CD4-positive, CD25-positive, alpha-beta regulatory T cell (primary cell): ENCODE data around the gene NSD1. TPM values are rescaled to one million over a fixed set of nuclear protein-coding genes. Genes with fewer than 3 reads are reported as not detected.

ENCODE experiments used
- ATAC-seq, 2 donors: fragments of 150-1000 bp; cut with Tn5 transposase; one replicate each; pipeline ENCODE4 v1.10.0; 2021; ENCODE audit warnings: low read depth in 2 of 2, moderate number of reproducible peaks in 2 of 2, moderate library complexity in 1 of 2
- DNase-seq, 3 donors: peaks; one replicate each; pipeline versions ENCODE4 v3.0.0 to v3.0.0-alpha.2; 2012 to 2022; ENCODE audit warnings: mixed read lengths in 1 of 3
- H3K27ac ChIP-seq: one replicate; pipeline ENCODE4 v1.7.0; 2013; ENCODE audit warnings: mild to moderate bottlenecking, low read length; ENCODE audit not compliant: insufficient read depth, poor library complexity, severe bottlenecking
- H3K27me3 ChIP-seq: one replicate; pipeline ENCODE4 v1.7.0; 2013; ENCODE audit warnings: low read length; ENCODE audit not compliant: control insufficient read depth, insufficient read depth
- H3K36me3 ChIP-seq: one replicate; pipeline ENCODE4 v1.7.0; 2013; ENCODE audit warnings: mild to moderate bottlenecking, low read length, moderate library complexity; ENCODE audit not compliant: control insufficient read depth, insufficient read depth
- H3K4me1 ChIP-seq: 2 replicates; pipeline ENCODE4 v1.7.0; 2013; ENCODE audit warnings: mild to moderate bottlenecking, low read length; ENCODE audit not compliant: insufficient read depth, control insufficient read depth, poor library complexity, severe bottlenecking
- H3K4me3 ChIP-seq: one replicate; pipeline ENCODE4 v1.7.0; 2013; ENCODE audit warnings: low read depth, mild to moderate bottlenecking, low read length, moderate library complexity
- H3K9me3 ChIP-seq, 2 experiments: 1 replicate in 1 of 2; 2 replicates in 1 of 2; pipeline ENCODE4 v1.7.0; 2013; ENCODE audit warnings: low read length in 2 of 2, mild to moderate bottlenecking in 1 of 2, moderate library complexity in 1 of 2; ENCODE audit not compliant: control insufficient read depth in 2 of 2
- H3K27ac Mint-ChIP-seq, 3 donors: one replicate each; pipeline ENCODE4 v1.8.0; 2020 to 2022; ENCODE audit warnings: mild to moderate bottlenecking in 3 of 3, mixed read lengths in 3 of 3, moderate library complexity in 2 of 3
- H3K27me3 Mint-ChIP-seq: one replicate; pipeline ENCODE4 v1.8.0; 2022; ENCODE audit warnings: mild to moderate bottlenecking, mixed read lengths
- H3K36me3 Mint-ChIP-seq: one replicate; pipeline ENCODE4 v1.8.0; 2020; ENCODE audit warnings: mixed read lengths
- H3K4me1 Mint-ChIP-seq, 4 donors: one replicate each; pipeline ENCODE4 v1.8.0; 2020 to 2022; ENCODE audit warnings: mixed read lengths in 4 of 4, mild to moderate bottlenecking in 1 of 4
- H3K4me3 Mint-ChIP-seq, 4 donors: one replicate each; pipeline ENCODE4 v1.8.0; 2020 to 2022; ENCODE audit warnings: mild to moderate bottlenecking in 4 of 4, mixed read lengths in 4 of 4, moderate library complexity in 3 of 4
- H3K9me3 Mint-ChIP-seq, 7 donors: one replicate each; pipeline ENCODE4 v1.8.0; 2020 to 2022; ENCODE audit warnings: mixed read lengths in 7 of 7, mild to moderate bottlenecking in 3 of 7, moderate library complexity in 2 of 7
- polyA plus RNA-seq, 4 donors: library from polyadenylated mRNA; unstranded; fragments of 300-500 nt; fragmentation: Illumina TruSeq; gene quantifications; one replicate each; pipeline ENCODE4 v1.2.3, GENCODE V29; 2021
- total RNA-seq: library from RNA; stranded (reverse); gene quantifications from one replicate; pipeline ENCODE4 v1.2.3, GENCODE V29; 2022

Gene NSD1
- total and polyA plus RNA-seq, 5 donors from 2014 or later: 25.9 to 125 (median 41.3) TPM

- Mint-ChIP-seq H3K27me3 (no peaks in the 10 kb centered on the region), H3K9me3 (no peaks in the 10 kb centered on the region), H3K27ac (peak overlapping the region in 2 of 3 donors; percentile 18 to 41), H3K36me3 (peaks cover 22% of the 10 kb centered on the region), H3K4me1 (peaks cover 20 to 34% (median 29%) of the 10 kb centered on the region in 4 donors), H3K4me3 (peak overlapping the region in 1 of 4 donors; percentile 54)
- H3K27ac ChIP-seq: no peak overlapping the region
- H3K36me3 ChIP-seq: peaks cover 45% of the 10 kb centered on the region
- no peak for DNase-seq
- H3K27me3 ChIP-seq: no peaks in the 10 kb centered on the region
- no peaks in the 10 kb centered on the region for H3K9me3 ChIP-seq
- H3K4me3 ChIP-seq: no peak overlapping the region
- H3K4me1 ChIP-seq: no peaks in the 10 kb centered on the region
- no peak for ATAC-seq
Observed at GRCh38 chr5:177232358-177232757, 98.8 kb downstream of the NSD1 start.

DNA sequence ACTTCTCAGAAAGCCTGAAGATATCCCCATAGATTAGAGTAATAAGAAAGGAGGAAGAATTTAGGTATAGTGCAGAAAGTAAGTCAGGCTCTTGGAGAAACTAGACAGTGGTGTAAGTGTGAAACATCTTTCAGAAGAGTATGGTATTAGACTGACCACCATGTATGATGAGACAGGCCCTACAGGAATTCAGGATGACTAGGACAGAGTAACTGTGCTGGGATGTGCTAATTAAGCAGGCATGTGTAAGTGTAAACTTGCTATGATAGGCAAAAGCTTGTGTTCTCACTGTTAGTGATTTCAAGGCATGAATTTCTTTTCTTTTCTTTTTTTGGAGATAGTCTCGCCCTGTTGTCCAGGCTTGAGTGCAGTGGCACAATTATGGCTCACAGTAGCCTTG, 99.2 kb downstream of the NSD1 start:
- Histone ChIP-seq H3K27me3 (no peaks in the 10 kb centered on the region), H3K4me3 (no peak overlapping the region), H3K4me1 (no peaks in the 10 kb centered on the region), H3K9me3 (no peaks in the 10 kb centered on the region), H3K27ac (no peak overlapping the region), H3K36me3 (peaks cover 48% of the 10 kb centered on the region)
- no peak for DNase-seq
- no peak for ATAC-seq
- H3K27me3 Mint-ChIP-seq: no peaks in the 10 kb centered on the region
- peaks cover 20 to 35% (median 29%) of the 10 kb centered on the region in 4 donors for H3K4me1 Mint-ChIP-seq
- H3K4me3 Mint-ChIP-seq: no peak overlapping the region
- peaks cover 22% of the 10 kb centered on the region for H3K36me3 Mint-ChIP-seq
- H3K27ac Mint-ChIP-seq: peak overlapping the region in 1 of 3 donors; percentile 18
- no peaks in the 10 kb centered on the region for H3K9me3 Mint-ChIP-seq

- Histone ChIP-seq H3K27ac (no peak overlapping the region), H3K4me3 (no peak overlapping the region), H3K4me1 (no peaks in the 10 kb centered on the region), H3K27me3 (no peaks in the 10 kb centered on the region), H3K9me3 (no peaks in the 10 kb centered on the region), H3K36me3 (peaks cover 52% of the 10 kb centered on the region)
- peaks cover 27% of the 10 kb centered on the region for H3K36me3 Mint-ChIP-seq
- no peaks in the 10 kb centered on the region for H3K27me3 Mint-ChIP-seq
- H3K9me3 Mint-ChIP-seq: no peaks in the 10 kb centered on the region
- H3K4me3 Mint-ChIP-seq: no peak overlapping the region
- peaks cover 17 to 33% (median 25%) of the 10 kb centered on the region in 4 donors for H3K4me1 Mint-ChIP-seq
- ATAC-seq (no peak), DNase-seq (no peak)
- H3K27ac Mint-ChIP-seq: no peak overlapping the region
Observed at GRCh38 chr5:177233206-177233605, 99.6 kb downstream of the NSD1 start.

DNA sequence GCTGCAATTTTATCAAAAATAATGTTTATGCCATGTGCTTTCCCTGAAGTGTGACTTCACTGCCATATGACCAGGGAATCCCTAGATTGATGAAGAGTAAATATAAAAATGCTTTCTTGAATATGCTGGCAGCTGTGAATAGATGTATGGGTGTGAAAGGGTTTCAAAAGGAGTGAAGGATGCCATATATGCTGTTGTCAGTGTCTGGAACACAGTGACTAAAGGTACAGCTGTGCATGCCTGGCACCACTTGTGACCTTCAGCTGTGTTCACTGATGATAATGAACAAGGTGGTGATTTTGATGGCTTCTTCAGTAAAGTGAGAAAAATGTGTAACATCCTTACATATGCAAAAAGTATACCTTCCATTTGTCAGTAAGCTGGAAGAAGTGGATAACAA, 100.2 kb downstream of the NSD1 start:
- DNase-seq (no peak), ATAC-seq (no peak)
- peak overlapping the region in 2 of 3 donors; percentile 42 to 47 for H3K27ac Mint-ChIP-seq
- H3K4me1 Mint-ChIP-seq: peaks cover 16 to 30% (median 24%) of the 10 kb centered on the region in 4 donors
- H3K9me3 ChIP-seq: no peaks in the 10 kb centered on the region
- H3K4me3 ChIP-seq: no peak overlapping the region
- no peaks in the 10 kb centered on the region for H3K27me3 Mint-ChIP-seq
- peaks cover 58% of the 10 kb centered on the region for H3K36me3 ChIP-seq
- H3K4me3 Mint-ChIP-seq: no peak overlapping the region
- H3K27me3 ChIP-seq: no peaks in the 10 kb centered on the region
- H3K36me3 Mint-ChIP-seq: peaks cover 33% of the 10 kb centered on the region
- no peak overlapping the region for H3K27ac ChIP-seq
- H3K9me3 Mint-ChIP-seq: no peaks in the 10 kb centered on the region
- no peaks in the 10 kb centered on the region for H3K4me1 ChIP-seq

DNA sequence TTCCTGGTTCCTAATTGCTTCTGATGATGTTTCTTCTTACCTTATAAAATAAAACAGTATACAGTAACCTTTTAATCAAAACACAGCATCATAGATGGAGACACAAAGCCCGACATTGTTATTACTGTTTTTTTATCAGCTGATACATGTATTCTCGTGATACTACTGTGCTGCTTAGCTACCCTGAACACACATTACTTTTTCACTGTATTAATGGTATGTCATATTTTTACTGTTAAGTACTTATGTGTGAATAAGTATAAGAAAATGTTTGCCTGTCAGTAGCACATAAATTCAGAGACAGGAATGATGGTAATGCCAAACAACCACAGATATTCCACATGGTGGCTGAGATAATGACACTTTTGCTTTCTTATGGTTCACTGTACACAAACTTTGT, 101.3 kb downstream of the NSD1 start:
- Mint-ChIP-seq H3K27me3 (no peaks in the 10 kb centered on the region), H3K9me3 (no peaks in the 10 kb centered on the region), H3K27ac (peak overlapping the region in 1 of 3 donors; percentile 47), H3K4me1 (peaks cover 9 to 24% (median 18%) of the 10 kb centered on the region in 4 donors), H3K4me3 (no peak overlapping the region), H3K36me3 (peaks cover 35% of the 10 kb centered on the region)
- ATAC-seq (no peak), DNase-seq (no peak)
- Histone ChIP-seq H3K36me3 (peaks cover 68% of the 10 kb centered on the region), H3K27me3 (no peaks in the 10 kb centered on the region), H3K27ac (no peak overlapping the region), H3K4me1 (no peaks in the 10 kb centered on the region), H3K9me3 (no peaks in the 10 kb centered on the region), H3K4me3 (no peak overlapping the region)

- peaks cover 75% of the 10 kb centered on the region for H3K36me3 ChIP-seq
- H3K27ac Mint-ChIP-seq: no peak overlapping the region
- no peak for DNase-seq
Observed at GRCh38 chr5:177241768-177242167, 108.2 kb downstream of the NSD1 start.

DNA sequence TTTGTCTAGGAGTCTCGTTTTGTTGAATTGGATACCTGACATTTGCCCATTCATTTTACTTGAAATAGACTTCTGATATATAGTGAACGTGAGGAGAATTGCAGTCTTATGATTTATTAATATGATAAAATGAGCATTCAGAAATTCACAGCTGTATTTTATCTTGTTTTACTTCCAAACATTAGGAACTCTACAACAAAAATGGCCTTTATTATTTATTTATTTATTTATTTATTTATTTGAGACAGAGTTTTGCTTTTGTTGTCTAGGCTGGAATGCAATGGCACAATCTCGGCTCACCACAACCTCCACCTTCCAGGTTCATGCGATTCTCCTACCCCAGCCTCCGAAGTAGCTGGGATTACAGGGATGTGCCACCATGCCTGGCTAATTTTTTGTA, 108.7 kb downstream of the NSD1 start:
- H3K9me3 Mint-ChIP-seq: no peaks in the 10 kb centered on the region
- peaks cover 48% of the 10 kb centered on the region for H3K36me3 Mint-ChIP-seq
- ATAC-seq (no peak), DNase-seq (no peak)
- Histone ChIP-seq H3K27ac (no peak overlapping the region), H3K4me1 (no peaks in the 10 kb centered on the region), H3K9me3 (no peaks in the 10 kb centered on the region), H3K4me3 (no peak overlapping the region), H3K27me3 (no peaks in the 10 kb centered on the region), H3K36me3 (peaks cover 75% of the 10 kb centered on the region)
- H3K4me3 Mint-ChIP-seq: no peak overlapping the region
- no peak overlapping the region for H3K27ac Mint-ChIP-seq
- no peaks in the 10 kb centered on the region for H3K27me3 Mint-ChIP-seq
- peaks cover 3 to 14% (median 5%) of the 10 kb centered on the region in 4 donors for H3K4me1 Mint-ChIP-seq

More at GRCh38 chr5:177241768-177242167, 108.2 kb downstream of the NSD1 start:
- no peaks in the 10 kb centered on the region for H3K9me3 Mint-ChIP-seq
- Histone ChIP-seq H3K27me3 (no peaks in the 10 kb centered on the region), H3K9me3 (no peaks in the 10 kb centered on the region), H3K4me1 (no peaks in the 10 kb centered on the region), H3K27ac (no peak overlapping the region), H3K4me3 (no peak overlapping the region)
- H3K4me3 Mint-ChIP-seq: no peak overlapping the region
- H3K4me1 Mint-ChIP-seq: peaks cover 3 to 14% (median 5%) of the 10 kb centered on the region in 4 donors
- H3K27me3 Mint-ChIP-seq: no peaks in the 10 kb centered on the region
- no peak for ATAC-seq
- peaks cover 44% of the 10 kb centered on the region for H3K36me3 Mint-ChIP-seq

GRCh38 chr5:177249761-177250537, 116.4 kb downstream of the NSD1 start:
- H3K36me3 ChIP-seq: peaks cover 83% of the 10 kb centered on the region
- no peak overlapping the region for H3K4me3 Mint-ChIP-seq
- no peaks in the 10 kb centered on the region for H3K9me3 ChIP-seq
- no peaks in the 10 kb centered on the region for H3K9me3 Mint-ChIP-seq
- peaks cover 0 to 6% (median 2%) of the 10 kb centered on the region in 4 donors for H3K4me1 Mint-ChIP-seq
- H3K4me1 ChIP-seq: no peaks in the 10 kb centered on the region
- H3K27me3 ChIP-seq: no peaks in the 10 kb centered on the region
- H3K27me3 Mint-ChIP-seq: no peaks in the 10 kb centered on the region
- DNase-seq (no peak), ATAC-seq (no peak)
- peaks cover 45% of the 10 kb centered on the region for H3K36me3 Mint-ChIP-seq
- H3K4me3 ChIP-seq: no peak overlapping the region
- H3K27ac Mint-ChIP-seq: peak overlapping the region in 1 of 3 donors; percentile 56
- H3K27ac ChIP-seq: no peak overlapping the region
